ENCODE results near the gene ZNF746.
"Not testable (repeated sequence)": the region's sequence is repeated elsewhere in the genome, so short reads cannot be mapped to it uniquely, and the experiment has no call there.

ZNF746 gene

DNA sequence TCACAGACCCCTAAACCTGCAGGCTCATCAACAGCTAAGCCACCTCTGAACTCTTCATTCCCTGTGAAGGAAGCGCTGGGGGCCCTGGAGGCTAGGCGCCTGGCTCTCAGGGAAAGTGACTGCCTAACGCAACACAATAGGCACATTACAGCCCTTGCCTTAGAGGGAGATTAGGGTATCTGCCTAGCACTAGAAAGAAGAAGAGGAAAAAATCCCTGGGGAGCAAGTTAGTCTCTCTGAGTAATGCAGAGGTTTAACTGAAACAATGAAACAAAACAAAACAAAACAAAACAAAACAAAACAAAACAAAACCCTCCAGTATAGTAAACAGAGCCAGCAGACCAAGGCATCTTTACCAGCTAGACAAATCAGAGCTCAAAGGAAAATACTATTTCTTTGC lies 39.4 kb downstream of the ZNF746 start:
- Histone ChIP-seq H3K4me1 (ENCODE audit: control insufficient read depth, insufficient read depth, low read length) (0 out of 2 replicates have a peak, but pooled peaks cover 2% of the 10 kb centered on the region), H3K9me3 (ENCODE audit: control insufficient read depth, insufficient read depth, low read depth, low read length) (no peaks in the 10 kb centered on the region), H3K27ac (ENCODE audit: low read depth, low read length) (no peak overlapping the region), H3K4me3 (ENCODE audit: low read depth, low read length) (no peak overlapping the region), H3K9ac (ENCODE audit: low read length) (no peak overlapping the region), H3K36me3 (ENCODE audit: control insufficient read depth, insufficient read depth, low read length) (peaks cover 32% of the 10 kb centered on the region), H3K27me3 (ENCODE audit: control insufficient read depth, insufficient read depth, low read length) (peaks cover 33% of the 10 kb centered on the region)

DNA sequence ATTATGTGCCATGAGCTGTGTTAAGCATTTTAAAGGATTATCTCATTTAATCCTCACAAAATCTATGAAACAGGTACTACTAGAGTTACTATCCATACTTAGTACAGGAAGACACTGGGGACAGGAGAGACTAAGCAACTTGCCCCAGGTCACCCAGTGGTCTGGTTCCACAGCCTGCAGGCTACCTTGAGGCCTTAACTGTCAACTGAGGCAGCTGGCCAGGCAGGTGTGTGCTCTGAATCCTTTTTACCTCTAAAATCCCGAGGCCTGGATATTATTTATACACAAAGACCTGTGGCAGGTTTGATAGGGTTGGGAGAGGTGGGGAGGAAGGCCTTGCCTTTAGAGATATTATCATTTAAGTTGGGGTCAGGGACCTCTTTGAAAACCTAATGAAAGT lies 39.8 kb downstream of the ZNF746 start:
- H3K4me3 ChIP-seq (ENCODE audit: low read depth, low read length), result no peak overlapping the region
- peaks cover 33% of the 10 kb centered on the region for H3K36me3 ChIP-seq (ENCODE audit: control insufficient read depth, insufficient read depth, low read length)
- H3K27me3 ChIP-seq (ENCODE audit: control insufficient read depth, insufficient read depth, low read length), result peaks cover 33% of the 10 kb centered on the region
- no peaks in the 10 kb centered on the region for H3K9me3 ChIP-seq (ENCODE audit: control insufficient read depth, insufficient read depth, low read depth, low read length)
- H3K9ac ChIP-seq (ENCODE audit: low read length), result no peak overlapping the region
- no peak overlapping the region for H3K27ac ChIP-seq (ENCODE audit: low read depth, low read length)
- 0 out of 2 replicates have a peak, but pooled peaks cover 2% of the 10 kb centered on the region for H3K4me1 ChIP-seq (ENCODE audit: control insufficient read depth, insufficient read depth, low read length)

DNA sequence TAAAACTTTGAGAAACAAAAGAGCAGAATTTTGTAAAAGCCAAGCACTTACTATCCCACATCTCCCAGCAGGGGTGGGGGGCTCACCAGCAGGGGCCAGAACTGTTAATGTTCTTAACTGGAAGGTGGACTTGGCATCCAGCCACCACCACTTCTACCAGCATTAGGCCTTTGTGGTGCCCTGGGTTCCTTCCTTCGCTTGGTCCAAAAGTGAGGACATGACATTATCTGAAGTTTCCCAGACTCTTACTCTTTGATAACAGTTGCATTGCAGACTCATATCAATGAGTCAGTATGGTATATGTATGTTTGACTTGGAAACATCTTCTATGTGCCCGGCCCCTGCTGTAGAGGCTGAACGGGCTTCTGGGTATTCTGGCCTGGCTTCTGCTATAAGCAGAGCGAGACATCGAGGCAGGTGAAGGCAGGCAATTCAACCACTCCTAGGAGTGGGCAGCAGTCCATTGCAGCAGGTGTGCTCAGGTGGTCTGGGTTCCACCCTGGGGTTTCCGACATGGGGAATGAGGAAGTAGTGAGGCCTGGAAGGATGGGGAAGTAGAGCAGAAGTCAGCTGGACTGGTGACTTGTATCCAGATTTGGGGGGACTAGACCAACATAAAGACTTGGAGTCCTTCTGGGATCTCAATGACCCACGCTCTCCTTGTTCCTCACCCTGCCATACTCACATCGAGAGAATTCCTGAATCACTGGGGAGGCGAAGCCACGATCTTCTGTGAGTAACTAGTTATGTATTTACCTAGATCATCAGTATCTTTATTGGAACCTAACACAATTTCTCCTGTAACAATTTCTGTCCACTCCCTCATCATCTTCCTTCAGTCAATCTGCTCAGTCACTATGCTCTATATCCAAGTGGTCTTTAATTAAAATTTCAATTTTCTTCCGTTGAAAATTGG lies 40.8 kb downstream of the ZNF746 start:
- Histone ChIP-seq H3K4me1 (ENCODE audit: control insufficient read depth, insufficient read depth, low read length) (0 out of 2 replicates have a peak, but pooled peaks cover 2% of the 10 kb centered on the region), H3K4me3 (ENCODE audit: low read depth, low read length) (no peak overlapping the region), H3K9me3 (ENCODE audit: control insufficient read depth, insufficient read depth, low read depth, low read length) (no peaks in the 10 kb centered on the region), H3K27ac (ENCODE audit: low read depth, low read length) (no peak overlapping the region), H3K27me3 (ENCODE audit: control insufficient read depth, insufficient read depth, low read length) (peaks cover 25% of the 10 kb centered on the region), H3K36me3 (ENCODE audit: control insufficient read depth, insufficient read depth, low read length) (peaks cover 33% of the 10 kb centered on the region), H3K9ac (ENCODE audit: low read length) (no peak overlapping the region)

DNA sequence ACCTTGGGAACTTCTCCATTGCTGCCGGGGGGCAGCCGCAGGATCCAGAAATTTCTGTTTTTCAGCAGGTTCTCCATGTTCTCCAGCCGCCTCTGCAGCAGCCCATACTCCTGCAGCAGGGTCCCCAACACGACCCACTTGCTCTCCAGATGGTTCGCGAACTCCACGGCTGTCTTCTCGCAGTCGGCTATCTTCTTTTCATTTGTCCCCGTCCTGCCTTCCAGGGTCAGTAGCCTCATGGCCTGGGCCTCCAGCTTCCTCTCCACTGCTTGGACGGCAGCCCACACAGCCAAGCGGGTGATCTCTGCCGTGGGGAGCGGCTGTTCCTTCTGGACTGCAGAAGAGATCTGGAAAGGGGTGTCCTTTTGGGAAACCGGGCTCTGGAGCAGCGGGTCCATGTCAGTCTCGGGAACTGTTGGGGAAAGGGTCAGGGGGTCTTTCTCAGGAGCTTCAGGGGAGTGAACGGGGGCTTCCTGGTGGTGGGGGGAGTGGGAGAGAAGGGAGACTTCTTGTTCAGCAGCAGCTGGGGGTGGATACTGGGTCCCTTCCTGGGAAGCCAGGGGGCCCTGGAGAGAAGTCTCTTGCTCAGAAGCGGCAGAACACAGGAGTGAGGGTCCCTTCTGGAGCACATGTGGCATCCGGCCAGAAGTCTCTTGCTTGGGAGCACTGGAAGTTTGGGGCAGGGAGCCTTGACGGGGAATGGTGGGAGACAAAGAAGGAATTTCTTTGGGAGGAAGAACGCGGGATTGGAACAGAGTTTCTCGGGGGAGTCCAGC lies 42.2 kb downstream of the ZNF746 start:
- H3K27ac ChIP-seq (ENCODE audit: low read depth, low read length), result no peak overlapping the region
- H3K27me3 ChIP-seq (ENCODE audit: control insufficient read depth, insufficient read depth, low read length), result peaks cover 13% of the 10 kb centered on the region
- H3K36me3 ChIP-seq (ENCODE audit: control insufficient read depth, insufficient read depth, low read length), result peaks cover 42% of the 10 kb centered on the region
- no peak overlapping the region for H3K9ac ChIP-seq (ENCODE audit: low read length)
- 0 out of 2 replicates have a peak, but pooled peaks cover 2% of the 10 kb centered on the region for H3K4me1 ChIP-seq (ENCODE audit: control insufficient read depth, insufficient read depth, low read length)
- H3K9me3 ChIP-seq (ENCODE audit: control insufficient read depth, insufficient read depth, low read depth, low read length), result no peaks in the 10 kb centered on the region
- no peak overlapping the region for H3K4me3 ChIP-seq (ENCODE audit: low read depth, low read length)

DNA sequence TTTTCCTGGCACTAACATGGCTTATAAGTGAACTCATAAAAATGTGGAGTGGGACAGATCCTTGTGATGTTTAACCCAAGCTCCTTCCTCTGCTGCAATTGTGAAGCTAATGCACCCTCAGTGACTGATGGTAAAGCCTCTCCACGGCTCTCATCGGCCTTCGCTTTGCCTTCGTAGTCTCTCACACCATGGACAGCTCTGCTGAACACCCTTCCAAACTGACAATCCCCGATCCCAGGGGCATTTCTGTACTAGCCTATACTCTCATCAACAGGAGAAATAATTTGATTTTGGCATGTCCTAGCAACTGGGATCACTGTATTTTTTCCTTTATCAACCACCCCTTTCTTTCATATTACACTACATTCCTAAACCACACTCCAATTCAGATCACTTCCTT lies 42.9 kb downstream of the ZNF746 start:
- Histone ChIP-seq H3K27ac (ENCODE audit: low read depth, low read length) (no peak overlapping the region), H3K4me3 (ENCODE audit: low read depth, low read length) (no peak overlapping the region), H3K27me3 (ENCODE audit: control insufficient read depth, insufficient read depth, low read length) (peaks cover 13% of the 10 kb centered on the region), H3K4me1 (ENCODE audit: control insufficient read depth, insufficient read depth, low read length) (0 out of 2 replicates have a peak, but pooled peaks cover 2% of the 10 kb centered on the region), H3K36me3 (ENCODE audit: control insufficient read depth, insufficient read depth, low read length) (peaks cover 48% of the 10 kb centered on the region), H3K9me3 (ENCODE audit: control insufficient read depth, insufficient read depth, low read depth, low read length) (no peaks in the 10 kb centered on the region), H3K9ac (ENCODE audit: low read length) (no peak overlapping the region)

DNA sequence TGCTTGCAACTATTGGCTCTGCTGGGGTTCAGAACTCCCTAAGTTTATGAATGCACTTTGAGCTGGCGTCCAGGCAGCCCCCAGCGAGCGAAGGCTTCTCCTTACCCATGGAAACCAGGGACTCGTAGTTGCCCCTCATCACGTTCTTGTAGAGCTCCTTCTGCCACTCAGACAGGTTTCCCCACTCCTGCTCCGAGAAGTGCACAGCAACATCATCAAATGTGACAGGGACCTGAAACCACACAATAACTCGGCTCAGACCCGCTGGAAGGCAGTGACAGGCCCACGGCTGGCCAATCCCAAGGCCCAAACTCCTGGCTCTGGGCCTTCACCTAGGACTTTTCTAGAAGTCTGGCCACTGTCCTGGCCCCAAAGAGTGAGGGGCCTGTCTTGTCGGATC lies 43.6 kb downstream of the ZNF746 start:
- no peak overlapping the region for H3K4me3 ChIP-seq (ENCODE audit: low read depth, low read length)
- 0 out of 2 replicates have a peak, but pooled peaks cover 2% of the 10 kb centered on the region for H3K4me1 ChIP-seq (ENCODE audit: control insufficient read depth, insufficient read depth, low read length)
- peaks cover 7% of the 10 kb centered on the region for H3K27me3 ChIP-seq (ENCODE audit: control insufficient read depth, insufficient read depth, low read length)
- H3K9me3 ChIP-seq (ENCODE audit: control insufficient read depth, insufficient read depth, low read depth, low read length), result no peaks in the 10 kb centered on the region
- H3K27ac ChIP-seq (ENCODE audit: low read depth, low read length), result no peak overlapping the region
- H3K36me3 ChIP-seq (ENCODE audit: control insufficient read depth, insufficient read depth, low read length), result peaks cover 55% of the 10 kb centered on the region
- H3K9ac ChIP-seq (ENCODE audit: low read length), result no peak overlapping the region

DNA sequence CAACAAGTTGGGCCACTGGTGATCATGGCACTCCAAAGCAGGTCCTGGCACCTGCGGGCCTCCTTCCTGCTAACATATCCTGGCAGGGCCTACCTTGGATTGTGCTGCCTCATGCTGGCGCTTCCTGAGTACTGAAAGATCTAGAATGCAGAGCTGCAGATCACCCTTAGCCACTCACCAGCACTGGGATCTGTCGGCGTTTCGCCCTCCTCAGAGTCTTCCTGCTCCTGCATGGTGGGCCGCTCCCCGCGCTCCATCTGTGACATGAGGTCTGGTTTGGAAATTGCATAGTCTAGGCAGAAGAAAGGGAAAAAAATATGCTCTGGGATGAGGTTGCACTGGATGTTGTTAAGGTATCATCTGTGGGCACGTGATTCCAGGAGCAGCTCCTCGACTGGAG lies 46.8 kb downstream of the ZNF746 start:
- Histone ChIP-seq H3K9me3 (ENCODE audit: control insufficient read depth, insufficient read depth, low read depth, low read length) (no peaks in the 10 kb centered on the region), H3K27me3 (ENCODE audit: control insufficient read depth, insufficient read depth, low read length) (no peaks in the 10 kb centered on the region), H3K36me3 (ENCODE audit: control insufficient read depth, insufficient read depth, low read length) (peaks cover 66% of the 10 kb centered on the region), H3K4me1 (ENCODE audit: control insufficient read depth, insufficient read depth, low read length) (no peaks in the 10 kb centered on the region), H3K4me3 (ENCODE audit: low read depth, low read length) (no peak overlapping the region), H3K27ac (ENCODE audit: low read depth, low read length) (no peak overlapping the region), H3K9ac (ENCODE audit: low read length) (no peak overlapping the region)

DNA sequence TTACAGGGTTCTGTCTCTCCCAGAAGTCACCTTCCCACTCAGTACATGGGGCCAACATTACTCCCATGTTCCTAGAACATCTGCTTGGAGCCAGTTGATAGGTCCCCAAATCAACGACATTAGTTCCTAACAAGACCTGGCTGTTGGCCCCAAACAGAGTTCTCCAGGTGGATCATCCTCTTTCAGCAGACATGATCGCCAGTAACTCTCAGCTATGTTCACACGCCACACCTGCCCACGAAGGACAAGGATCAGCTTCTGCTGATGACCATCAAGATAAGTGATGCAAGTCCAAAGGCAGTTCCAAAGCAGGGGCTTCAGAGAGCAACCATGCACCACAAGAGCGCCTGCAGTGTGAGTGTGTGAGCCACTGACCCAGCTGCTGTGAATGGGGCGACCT lies 47.7 kb downstream of the ZNF746 start:
- H3K4me1 ChIP-seq (ENCODE audit: control insufficient read depth, insufficient read depth, low read length), result no peaks in the 10 kb centered on the region
- H3K9me3 ChIP-seq (ENCODE audit: control insufficient read depth, insufficient read depth, low read depth, low read length), result no peaks in the 10 kb centered on the region
- no peak overlapping the region for H3K9ac ChIP-seq (ENCODE audit: low read length)
- no peaks in the 10 kb centered on the region for H3K27me3 ChIP-seq (ENCODE audit: control insufficient read depth, insufficient read depth, low read length)
- H3K27ac ChIP-seq (ENCODE audit: low read depth, low read length), result no peak overlapping the region
- peaks cover 68% of the 10 kb centered on the region for H3K36me3 ChIP-seq (ENCODE audit: control insufficient read depth, insufficient read depth, low read length)
- H3K4me3 ChIP-seq (ENCODE audit: low read depth, low read length), result no peak overlapping the region

DNA sequence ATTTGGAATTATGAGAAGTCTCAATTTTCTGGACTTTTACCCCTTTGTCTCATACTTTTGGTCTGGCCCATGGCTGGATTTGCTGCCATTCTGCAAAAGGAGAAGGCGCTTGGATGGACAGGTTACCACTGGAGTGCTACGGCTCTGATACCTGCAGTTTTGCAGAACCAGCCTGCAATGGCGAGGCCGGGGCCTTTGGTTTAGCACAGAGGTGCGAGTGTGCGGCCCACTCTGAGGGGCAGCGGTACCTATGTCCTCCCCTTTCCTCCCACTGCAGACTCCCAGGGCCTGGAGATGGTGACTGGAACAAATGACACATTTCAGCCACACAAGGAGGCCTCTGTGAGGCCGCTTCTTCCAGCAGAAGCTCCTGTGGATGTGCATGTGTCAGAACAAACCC lies 48.6 kb downstream of the ZNF746 start:
- Histone ChIP-seq H3K36me3 (ENCODE audit: control insufficient read depth, insufficient read depth, low read length) (peaks cover 66% of the 10 kb centered on the region), H3K9me3 (ENCODE audit: control insufficient read depth, insufficient read depth, low read depth, low read length) (no peaks in the 10 kb centered on the region), H3K27ac (ENCODE audit: low read depth, low read length) (no peak overlapping the region), H3K4me3 (ENCODE audit: low read depth, low read length) (no peak overlapping the region), H3K27me3 (ENCODE audit: control insufficient read depth, insufficient read depth, low read length) (no peaks in the 10 kb centered on the region), H3K9ac (ENCODE audit: low read length) (no peak overlapping the region), H3K4me1 (ENCODE audit: control insufficient read depth, insufficient read depth, low read length) (no peaks in the 10 kb centered on the region)

DNA sequence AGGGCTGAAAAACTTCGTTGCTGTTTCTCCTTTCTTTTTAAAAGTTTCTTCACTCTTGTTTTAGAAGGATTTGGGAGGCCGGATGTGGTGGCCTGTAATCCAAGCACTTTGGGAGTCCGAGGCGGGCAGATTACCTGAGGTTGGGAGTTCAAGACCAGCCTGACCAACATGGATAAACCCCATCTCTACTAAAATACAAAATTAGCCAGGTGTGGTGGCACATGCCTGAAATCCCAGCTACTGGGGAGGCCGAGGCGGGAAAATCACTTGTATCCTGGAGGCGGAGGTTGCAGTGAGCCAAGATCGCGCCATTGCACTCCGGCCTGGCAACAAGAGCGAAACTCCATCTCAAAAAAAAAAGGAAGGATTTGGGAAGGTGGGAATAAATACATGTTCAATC lies 51.6 kb downstream of the ZNF746 start:
- not testable (repeated sequence) for H3K4me3 ChIP-seq (ENCODE audit: low read depth, low read length); H3K27ac ChIP-seq (ENCODE audit: low read depth, low read length); H3K9me3 ChIP-seq (ENCODE audit: control insufficient read depth, insufficient read depth, low read depth, low read length); H3K27me3 ChIP-seq (ENCODE audit: control insufficient read depth, insufficient read depth, low read length); H3K9ac ChIP-seq (ENCODE audit: low read length); H3K4me1 ChIP-seq (ENCODE audit: control insufficient read depth, insufficient read depth, low read length)
- peaks cover 56% of the 10 kb centered on the region for H3K36me3 ChIP-seq (ENCODE audit: control insufficient read depth, insufficient read depth, low read length)

DNA sequence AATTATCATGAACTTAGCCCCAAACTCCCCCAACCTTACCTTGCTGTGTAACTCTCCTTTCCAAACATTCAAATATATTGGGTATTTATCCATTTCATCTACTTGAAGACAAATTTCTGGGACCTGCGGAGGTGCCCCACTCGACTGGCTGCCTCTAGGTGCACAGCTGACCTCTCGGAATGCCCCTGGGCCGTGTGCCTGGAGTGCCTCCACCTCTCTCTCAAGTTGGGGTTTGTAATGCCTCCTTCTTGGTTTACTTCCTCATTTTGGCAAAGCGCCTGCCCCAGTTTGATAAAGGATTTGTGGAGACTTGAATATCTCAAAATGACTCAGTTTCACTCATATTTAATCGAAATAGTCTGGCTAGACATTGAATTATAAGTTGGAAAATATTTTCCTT lies 53.3 kb downstream of the ZNF746 start:
- no peaks in the 10 kb centered on the region for H3K9me3 ChIP-seq (ENCODE audit: control insufficient read depth, insufficient read depth, low read depth, low read length)
- no peaks in the 10 kb centered on the region for H3K27me3 ChIP-seq (ENCODE audit: control insufficient read depth, insufficient read depth, low read length)
- H3K4me3 ChIP-seq (ENCODE audit: low read depth, low read length), result no peak overlapping the region
- H3K27ac ChIP-seq (ENCODE audit: low read depth, low read length), result no peak overlapping the region
- no peaks in the 10 kb centered on the region for H3K4me1 ChIP-seq (ENCODE audit: control insufficient read depth, insufficient read depth, low read length)
- H3K36me3 ChIP-seq (ENCODE audit: control insufficient read depth, insufficient read depth, low read length), result peaks cover 42% of the 10 kb centered on the region
- H3K9ac ChIP-seq (ENCODE audit: low read length), result no peak overlapping the region

All from HUES6 (cell line).